ENCODE data around the gene MGAT5.

The MGAT5 gene

DNA sequence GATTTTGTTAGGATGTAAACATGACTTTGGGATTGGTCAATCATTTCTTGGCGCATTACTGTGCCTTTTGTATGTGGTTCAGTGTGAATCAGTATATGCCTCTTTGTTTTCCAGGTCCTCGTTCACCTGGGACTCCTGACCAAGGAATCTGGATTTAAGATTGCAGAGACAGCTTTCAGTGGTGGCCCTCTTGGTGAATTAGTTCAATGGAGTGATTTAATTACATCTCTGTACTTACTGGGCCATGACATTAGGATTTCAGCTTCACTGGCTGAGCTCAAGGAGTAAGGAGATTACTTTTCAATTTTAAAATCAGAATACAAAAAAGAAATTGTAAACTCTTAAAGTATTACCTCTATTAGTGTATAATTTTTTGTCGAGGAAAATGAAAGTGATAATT lies 87.6 kb downstream of the MGAT5 start:
- H3K27ac Mint-ChIP-seq: no peak overlapping the region
- H3K4me3 Mint-ChIP-seq: no peak overlapping the region
- H3K36me3 Mint-ChIP-seq: peaks cover 29 to 71% of the 10 kb centered on the region in 2 donors
- ATAC-seq (replicated peaks): no peak
- H3K4me1 Mint-ChIP-seq: peaks cover 19 to 24% of the 10 kb centered on the region in 2 donors
- DNase-seq: no peak
- no peaks in the 10 kb centered on the region for H3K27me3 Mint-ChIP-seq
- peaks cover 2% of the 10 kb centered on the region in 2 donors for H3K9me3 Mint-ChIP-seq

DNA sequence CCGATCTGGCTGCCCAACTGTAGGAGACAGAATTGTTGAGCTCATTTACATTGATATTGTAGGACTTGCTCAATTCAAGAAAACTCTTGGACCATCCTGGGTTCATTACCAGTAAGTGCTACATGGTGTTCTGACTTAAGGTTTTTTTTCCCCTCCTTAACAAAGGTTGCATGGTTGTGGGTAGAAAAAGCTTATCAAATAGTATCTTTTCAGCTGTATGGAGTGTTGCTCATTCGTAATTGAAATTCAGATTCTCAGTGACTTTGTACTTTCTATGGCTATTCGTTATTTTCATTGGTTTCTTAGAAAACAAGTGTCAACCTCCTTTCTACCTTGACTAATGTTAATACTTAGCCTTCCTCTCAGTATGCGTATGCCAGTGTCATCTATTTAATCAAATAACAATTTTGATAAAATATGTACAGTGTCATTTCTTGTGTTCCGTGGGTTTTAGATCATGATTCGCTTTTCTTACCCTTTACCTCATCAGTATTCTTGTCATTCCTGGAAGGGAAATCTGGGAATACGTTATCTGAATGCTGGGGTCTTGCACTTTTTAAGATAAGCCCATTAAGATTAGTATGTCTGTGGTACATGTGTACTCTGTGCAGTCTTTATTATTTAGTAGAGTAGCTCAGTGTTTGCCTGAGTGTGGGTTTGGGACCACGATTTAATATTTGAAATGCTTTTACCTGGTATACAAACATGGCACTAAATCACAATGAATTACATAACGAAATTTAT lies 91.3 kb downstream of the MGAT5 start:
- DNase-seq: no peak
- Mint-ChIP-seq H3K36me3 (peaks cover 24 to 53% of the 10 kb centered on the region in 2 donors), H3K27me3 (no peaks in the 10 kb centered on the region), H3K27ac (no peak overlapping the region), H3K4me1 (peaks cover 23 to 26% of the 10 kb centered on the region in 2 donors), H3K4me3 (no peak overlapping the region), H3K9me3 (no peaks in the 10 kb centered on the region)
- ATAC-seq (replicated peaks): no peak

- Mint-ChIP-seq H3K9me3 (no peaks in the 10 kb centered on the region), H3K27ac (no peak overlapping the region), H3K36me3 (peaks cover 29 to 53% of the 10 kb centered on the region in 2 donors), H3K4me1 (peaks cover 19 to 26% of the 10 kb centered on the region in 2 donors), H3K4me3 (no peak overlapping the region), H3K27me3 (no peaks in the 10 kb centered on the region)
- DNase-seq (no peak), ATAC-seq (replicated peaks) (no peak)
Measured at GRCh38 chr2:134346141-134346540, 92.3 kb downstream of the MGAT5 start.

GRCh38 chr2:134347756-134348155 lies 93.9 kb downstream of the MGAT5 start:
- ATAC-seq (replicated peaks) (no peak), DNase-seq (no peak)
- peaks cover 0 to 1% of the 10 kb centered on the region in 2 donors for H3K9me3 Mint-ChIP-seq
- no peak overlapping the region for H3K4me3 Mint-ChIP-seq
- no peaks in the 10 kb centered on the region for H3K27me3 Mint-ChIP-seq
- H3K27ac Mint-ChIP-seq: peak overlapping the region; percentile 67
- peaks cover 17 to 39% of the 10 kb centered on the region in 2 donors for H3K4me1 Mint-ChIP-seq
- H3K36me3 Mint-ChIP-seq: peaks cover 34 to 56% of the 10 kb centered on the region in 2 donors

DNA sequence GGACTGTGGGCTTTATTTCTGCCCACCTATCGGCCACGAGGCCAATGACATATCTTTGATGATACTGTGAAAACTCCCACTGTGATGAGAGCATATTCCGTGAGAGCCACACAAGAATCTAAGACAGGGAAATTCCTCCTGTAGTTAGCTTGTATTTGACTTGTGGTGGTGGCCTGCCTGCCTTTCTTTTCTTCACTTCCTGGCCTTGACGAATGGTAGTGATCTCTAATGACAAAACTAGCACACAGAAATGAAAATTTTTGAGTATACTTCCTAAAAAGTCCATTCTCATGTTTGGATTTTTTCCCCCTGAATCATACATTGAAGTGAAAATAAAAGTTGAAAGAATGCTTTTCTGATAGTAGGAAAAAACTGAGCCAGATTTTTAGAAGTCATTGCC lies 94.4 kb downstream of the MGAT5 start:
- H3K9me3 Mint-ChIP-seq: peaks cover 0 to 1% of the 10 kb centered on the region in 2 donors
- peak in 1 of 2 donors; percentile 20 for ATAC-seq (replicated peaks)
- peaks cover 32 to 56% of the 10 kb centered on the region in 2 donors for H3K36me3 Mint-ChIP-seq
- no peak overlapping the region for H3K27ac Mint-ChIP-seq
- no peak for DNase-seq
- no peaks in the 10 kb centered on the region for H3K27me3 Mint-ChIP-seq
- no peak overlapping the region for H3K4me3 Mint-ChIP-seq
- H3K4me1 Mint-ChIP-seq: peaks cover 17 to 39% of the 10 kb centered on the region in 2 donors

DNA sequence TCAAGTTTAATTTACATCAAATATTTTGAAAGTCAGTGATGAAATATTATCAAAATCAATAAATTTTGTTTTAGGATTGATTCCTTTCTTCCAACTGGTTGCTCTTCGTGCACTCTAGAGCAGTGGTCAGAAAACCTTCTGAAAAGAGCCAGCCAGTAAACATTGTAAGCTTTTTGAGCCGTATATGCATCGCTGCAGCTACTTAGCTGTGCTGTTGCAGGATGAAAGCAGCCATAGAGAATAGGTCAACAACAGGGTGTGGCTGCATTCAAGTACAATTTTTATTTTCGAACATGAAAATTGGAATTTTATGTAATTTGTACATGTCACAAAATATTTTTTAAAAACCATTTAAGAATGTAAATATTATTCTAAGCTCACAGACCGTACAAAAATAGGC lies 94.9 kb downstream of the MGAT5 start:
- Mint-ChIP-seq H3K4me3 (no peak overlapping the region), H3K27me3 (no peaks in the 10 kb centered on the region), H3K9me3 (peaks cover 0 to 1% of the 10 kb centered on the region in 2 donors), H3K4me1 (peaks cover 16 to 37% of the 10 kb centered on the region in 2 donors), H3K27ac (no peak overlapping the region), H3K36me3 (peaks cover 33 to 56% of the 10 kb centered on the region in 2 donors)
- DNase-seq (no peak), ATAC-seq (replicated peaks) (no peak)

- no peak overlapping the region for H3K27ac Mint-ChIP-seq
- H3K4me1 Mint-ChIP-seq: peaks cover 12 to 45% of the 10 kb centered on the region in 2 donors
- peaks cover 0 to 1% of the 10 kb centered on the region in 2 donors for H3K9me3 Mint-ChIP-seq
- H3K27me3 Mint-ChIP-seq: no peaks in the 10 kb centered on the region
- DNase-seq: no peak
- H3K4me3 Mint-ChIP-seq: no peak overlapping the region
- peaks cover 33 to 58% of the 10 kb centered on the region in 2 donors for H3K36me3 Mint-ChIP-seq
- no peak for ATAC-seq (replicated peaks)
Measured at GRCh38 chr2:134351016-134351415, 97.1 kb downstream of the MGAT5 start.

GRCh38 chr2:134351899-134352298 lies 98.0 kb downstream of the MGAT5 start:
- Mint-ChIP-seq H3K27ac (no peak overlapping the region), H3K36me3 (peaks cover 36 to 61% of the 10 kb centered on the region in 2 donors), H3K27me3 (no peaks in the 10 kb centered on the region), H3K9me3 (peaks cover 0 to 1% of the 10 kb centered on the region in 2 donors), H3K4me1 (peaks cover 10 to 45% of the 10 kb centered on the region in 2 donors), H3K4me3 (no peak overlapping the region)
- no peak for ATAC-seq (replicated peaks)
- no peak for DNase-seq

- Mint-ChIP-seq H3K36me3 (peaks cover 37 to 64% of the 10 kb centered on the region in 2 donors), H3K4me3 (no peak overlapping the region), H3K9me3 (peaks cover 0 to 1% of the 10 kb centered on the region in 2 donors), H3K27ac (no peak overlapping the region), H3K4me1 (peaks cover 9 to 42% of the 10 kb centered on the region in 2 donors), H3K27me3 (no peaks in the 10 kb centered on the region)
- no peak for DNase-seq
- ATAC-seq (replicated peaks): peak in 1 of 2 donors; percentile 52
Measured at GRCh38 chr2:134352844-134353243, 99.0 kb downstream of the MGAT5 start.

- ATAC-seq (replicated peaks): no peak
- Mint-ChIP-seq H3K4me3 (no peak overlapping the region), H3K4me1 (peaks cover 8 to 35% of the 10 kb centered on the region in 2 donors), H3K9me3 (peaks cover 0 to 1% of the 10 kb centered on the region in 2 donors), H3K27ac (no peak overlapping the region), H3K36me3 (peaks cover 38 to 61% of the 10 kb centered on the region in 2 donors), H3K27me3 (no peaks in the 10 kb centered on the region)
- DNase-seq: no peak
Measured at GRCh38 chr2:134354611-134355010, 100.7 kb downstream of the MGAT5 start.

- Mint-ChIP-seq H3K9me3 (no peaks in the 10 kb centered on the region), H3K27me3 (no peaks in the 10 kb centered on the region), H3K27ac (no peak overlapping the region), H3K4me1 (peaks cover 3 to 14% of the 10 kb centered on the region in 2 donors), H3K36me3 (peaks cover 30 to 61% of the 10 kb centered on the region in 2 donors), H3K4me3 (no peak overlapping the region)
- DNase-seq: no peak
- ATAC-seq (replicated peaks): no peak
Measured at GRCh38 chr2:134357814-134358213, 103.9 kb downstream of the MGAT5 start.

GRCh38 chr2:134359367-134360081 lies 105.7 kb downstream of the MGAT5 start:
- Mint-ChIP-seq H3K27me3 (no peaks in the 10 kb centered on the region), H3K9me3 (no peaks in the 10 kb centered on the region), H3K27ac (no peak overlapping the region), H3K4me3 (no peak overlapping the region), H3K4me1 (peaks cover 2 to 8% of the 10 kb centered on the region in 2 donors), H3K36me3 (peaks cover 28 to 53% of the 10 kb centered on the region in 2 donors)
- no peak for ATAC-seq (replicated peaks)
- no peak for DNase-seq

GRCh38 chr2:134360745-134361487 lies 107.0 kb downstream of the MGAT5 start:
- H3K9me3 Mint-ChIP-seq: no peaks in the 10 kb centered on the region
- peaks cover 25 to 47% of the 10 kb centered on the region in 2 donors for H3K36me3 Mint-ChIP-seq
- peak overlapping the region; percentile 17 for H3K27ac Mint-ChIP-seq
- DNase-seq: no peak
- peaks cover 0 to 2% of the 10 kb centered on the region in 2 donors for H3K4me1 Mint-ChIP-seq
- ATAC-seq (replicated peaks): no peak
- no peaks in the 10 kb centered on the region for H3K27me3 Mint-ChIP-seq
- H3K4me3 Mint-ChIP-seq: no peak overlapping the region

- H3K4me3 Mint-ChIP-seq: no peak overlapping the region
- no peaks in the 10 kb centered on the region for H3K27me3 Mint-ChIP-seq
- peaks cover 0 to 2% of the 10 kb centered on the region in 2 donors for H3K4me1 Mint-ChIP-seq
- ATAC-seq (replicated peaks) (no peak), DNase-seq (no peak)
- peaks cover 21 to 41% of the 10 kb centered on the region in 2 donors for H3K36me3 Mint-ChIP-seq
- H3K9me3 Mint-ChIP-seq: no peaks in the 10 kb centered on the region
- no peak overlapping the region for H3K27ac Mint-ChIP-seq
Measured at GRCh38 chr2:134361648-134362047, 107.8 kb downstream of the MGAT5 start.
